GM06990 (cell line): Measurements from ENCODE around the gene MTERF1.
A peak's percentile ranks its signal among the peaks of the same experiment; 100 is the strongest.
"Not testable (repeated sequence)": the region's sequence is repeated elsewhere in the genome, so short reads cannot be mapped to it uniquely, and the experiment has no call there.

Experiments used
- DNase-seq: peaks from one replicate; pipeline ENCODE4 v3.0.0-alpha.2; 2011; ENCODE audit not compliant: insufficient read length; ENCODE audit errors: extremely low read depth
- H3K27me3 ChIP-seq: replicated peaks from 2 replicates; pipeline ENCODE4 v1.6.0; 2011; ENCODE audit warnings: low read length; ENCODE audit not compliant: control insufficient read depth, insufficient read depth
- H3K36me3 ChIP-seq: 2 replicates; pipeline ENCODE4 v1.5.1; 2011; ENCODE audit warnings: low read length; ENCODE audit not compliant: control insufficient read depth, insufficient read depth
- H3K4me3 ChIP-seq: replicated peaks from 2 replicates; pipeline ENCODE4 v1.5.1; 2011; ENCODE audit warnings: low read depth, mild to moderate bottlenecking, control low read depth, low read length
- CTCF ChIP-seq: IDR thresholded peaks from 2 replicates; pipeline ENCODE4 v1.5.1; 2011; ENCODE audit warnings: low read length, control low read depth, mild to moderate bottlenecking, inconsistent platforms; ENCODE audit not compliant: insufficient read depth, poor library complexity, severe bottlenecking

Gene MTERF1

GRCh38 chr7:91887336-91888213 is 7.1 kb upstream of the MTERF1 start:
- not testable (repeated sequence) for H3K27me3 ChIP-seq, H3K36me3 ChIP-seq, H3K4me3 ChIP-seq, DNase-seq

- DNase-seq: no peak
- TF ChIP-seq CTCF: no peak
- no peaks in the 10 kb centered on the region for H3K27me3 ChIP-seq
- H3K4me3 ChIP-seq: no peak overlapping the region
- no peaks in the 10 kb centered on the region for H3K36me3 ChIP-seq
Measured at GRCh38 chr7:91883676-91884362, 3.3 kb upstream of the MTERF1 start.

GRCh38 chr7:91880016-91880412 is 488 bp downstream of the MTERF1 start:
- H3K27me3 ChIP-seq: no peaks in the 10 kb centered on the region
- no peak for TF ChIP-seq CTCF
- DNase-seq: peak; percentile 22
- no peaks in the 10 kb centered on the region; the same call in 1 of the 2 replicates for H3K36me3 ChIP-seq
- H3K4me3 ChIP-seq: peak overlapping the region; percentile 98

- DNase-seq: no peak
- H3K36me3 ChIP-seq: no peaks in the 10 kb centered on the region; the same call in 1 of the 2 replicates
- no peaks in the 10 kb centered on the region for H3K27me3 ChIP-seq
- H3K4me3 ChIP-seq: no peak overlapping the region
- no peak for TF ChIP-seq CTCF
Measured at GRCh38 chr7:91876391-91877133, 3.9 kb downstream of the MTERF1 start.

- no peak for DNase-seq
- no peaks in the 10 kb centered on the region for H3K27me3 ChIP-seq
- no peak for TF ChIP-seq CTCF
- no peak overlapping the region for H3K4me3 ChIP-seq
- no peaks in the 10 kb centered on the region; the same call in 1 of the 2 replicates for H3K36me3 ChIP-seq
Measured at GRCh38 chr7:91875851-91876250, 4.7 kb downstream of the MTERF1 start.

- no peak overlapping the region for H3K4me3 ChIP-seq
- H3K36me3 ChIP-seq: no peaks in the 10 kb centered on the region; the same call in 1 of the 2 replicates
- no peak for TF ChIP-seq CTCF
- DNase-seq: no peak
- H3K27me3 ChIP-seq: no peaks in the 10 kb centered on the region
Measured at GRCh38 chr7:91872928-91873327, 7.6 kb downstream of the MTERF1 start.
